OCI-LY1 (cell line): Measurements from ENCODE around the gene TRAF3IP1.
A peak's percentile ranks its signal among the peaks of the same experiment; 100 is the strongest.

Experiments used
- EZH2 ChIP-seq: fragments of 200-600 bp; sonication (generic), shearing (Covaris generic); IDR thresholded peaks from 2 replicates; pipeline ENCODE4 v1.8.0; 2017; ENCODE audit warnings: borderline replicate concordance, mixed run types, mild to moderate bottlenecking, antibody characterized with exemption, low read length, moderate library complexity, mixed read lengths
- TF ChIP-seq, protein P1 (sequence below): fragments of 200-600 bp; sonication (generic), shearing (Covaris generic); IDR thresholded peaks from 2 replicates; pipeline ENCODE4 v1.5.1; 2017; ENCODE audit warnings: mild to moderate bottlenecking, antibody characterized with exemption, low read length, moderate library complexity, mixed read lengths

DNA sequence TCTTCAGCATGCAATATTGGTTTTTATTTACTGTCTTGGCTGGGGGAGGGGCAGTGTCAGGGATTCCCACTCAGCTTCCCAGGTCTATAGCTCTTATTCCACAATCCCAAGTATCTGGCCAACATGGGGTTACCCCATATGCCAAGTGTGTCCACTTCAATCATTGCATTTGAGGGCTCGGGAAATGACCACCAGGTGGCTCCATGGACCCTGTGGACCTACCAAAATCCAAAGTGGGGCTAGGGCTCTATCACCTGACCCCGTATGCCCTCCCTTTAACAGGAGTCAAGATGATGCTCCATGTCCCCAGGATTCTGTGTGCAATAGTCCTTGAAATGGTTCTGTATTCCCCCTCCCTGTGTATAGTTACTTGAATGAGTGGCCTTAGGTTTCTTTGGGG, 12.1 kb upstream of the TRAF3IP1 start:
- TF ChIP-seq, protein P1, sequence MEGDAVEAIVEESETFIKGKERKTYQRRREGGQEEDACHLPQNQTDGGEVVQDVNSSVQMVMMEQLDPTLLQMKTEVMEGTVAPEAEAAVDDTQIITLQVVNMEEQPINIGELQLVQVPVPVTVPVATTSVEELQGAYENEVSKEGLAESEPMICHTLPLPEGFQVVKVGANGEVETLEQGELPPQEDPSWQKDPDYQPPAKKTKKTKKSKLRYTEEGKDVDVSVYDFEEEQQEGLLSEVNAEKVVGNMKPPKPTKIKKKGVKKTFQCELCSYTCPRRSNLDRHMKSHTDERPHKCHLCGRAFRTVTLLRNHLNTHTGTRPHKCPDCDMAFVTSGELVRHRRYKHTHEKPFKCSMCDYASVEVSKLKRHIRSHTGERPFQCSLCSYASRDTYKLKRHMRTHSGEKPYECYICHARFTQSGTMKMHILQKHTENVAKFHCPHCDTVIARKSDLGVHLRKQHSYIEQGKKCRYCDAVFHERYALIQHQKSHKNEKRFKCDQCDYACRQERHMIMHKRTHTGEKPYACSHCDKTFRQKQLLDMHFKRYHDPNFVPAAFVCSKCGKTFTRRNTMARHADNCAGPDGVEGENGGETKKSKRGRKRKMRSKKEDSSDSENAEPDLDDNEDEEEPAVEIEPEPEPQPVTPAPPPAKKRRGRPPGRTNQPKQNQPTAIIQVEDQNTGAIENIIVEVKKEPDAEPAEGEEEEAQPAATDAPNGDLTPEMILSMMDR: peak; percentile 39; the same call in 1 of the 2 replicates
- TF ChIP-seq EZH2: no peak
